Cardiac septum (tissue), 1 donor: ENCODE measurements around the gene BRICD5. TPM values are rescaled to one million over a fixed set of nuclear protein-coding genes. Genes with fewer than 3 reads are reported as not detected.

Source experiments
- DNase-seq: peaks from one replicate; pipeline ENCODE4 v3.0.0-alpha.2; 2020; ENCODE audit warnings: low spot score
- intact Hi-C: fragments of 100-400 bp; cut with DNase I; formaldehyde crosslinking; loops from one replicate; pipeline ENCODE4 v1.14.0; 2022
- total RNA-seq: library from RNA; stranded (reverse); fragmentation: NEBNext Ultra II Directional; extraction: Animal tissue kit (Norgen Biotek cat#: 25700); gene quantifications from one replicate; pipeline ENCODE4 v1.2.1, GENCODE V29; 2021
- donor health status: DM: no; HTN: no; CAD: no.

Gene BRICD5
- total RNA-seq, 1 donor from 2014 or later, result 7.0 TPM

DNA sequence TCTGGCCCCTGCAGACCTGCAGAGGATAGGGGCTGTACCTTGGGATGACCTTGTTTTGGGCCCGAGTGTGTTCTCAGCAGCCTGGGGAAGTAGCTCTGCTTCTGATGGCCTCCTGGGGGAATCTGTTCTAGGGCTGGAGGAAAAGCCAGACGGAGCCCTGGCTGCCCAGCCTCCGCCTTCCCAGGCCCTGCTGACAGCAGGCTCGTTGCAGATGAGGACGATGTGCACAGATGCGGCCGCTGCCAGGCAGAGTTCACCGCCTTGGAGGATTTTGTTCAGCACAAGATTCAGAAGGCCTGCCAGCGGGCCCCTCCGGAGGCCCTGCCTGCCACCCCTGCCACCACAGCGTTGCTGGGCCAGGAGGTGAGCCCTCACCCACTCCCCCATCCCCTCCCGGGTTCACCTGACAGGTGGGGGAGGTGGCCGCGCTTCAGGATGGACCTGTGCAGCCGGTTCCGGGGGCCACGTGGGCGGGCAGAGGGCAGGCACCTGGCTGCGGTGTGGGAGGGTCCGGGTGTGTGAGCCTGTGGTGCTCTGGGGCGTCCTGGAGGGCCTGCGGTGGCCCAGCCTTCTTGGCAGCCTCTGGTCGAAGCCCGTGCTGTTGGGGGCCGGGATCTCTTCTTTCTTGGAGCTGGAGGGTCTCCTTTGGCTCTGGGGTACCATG lies 17.6 kb upstream of the BRICD5 start:
- intact Hi-C loops, result no loop called here
- no peak for DNase-seq

DNA sequence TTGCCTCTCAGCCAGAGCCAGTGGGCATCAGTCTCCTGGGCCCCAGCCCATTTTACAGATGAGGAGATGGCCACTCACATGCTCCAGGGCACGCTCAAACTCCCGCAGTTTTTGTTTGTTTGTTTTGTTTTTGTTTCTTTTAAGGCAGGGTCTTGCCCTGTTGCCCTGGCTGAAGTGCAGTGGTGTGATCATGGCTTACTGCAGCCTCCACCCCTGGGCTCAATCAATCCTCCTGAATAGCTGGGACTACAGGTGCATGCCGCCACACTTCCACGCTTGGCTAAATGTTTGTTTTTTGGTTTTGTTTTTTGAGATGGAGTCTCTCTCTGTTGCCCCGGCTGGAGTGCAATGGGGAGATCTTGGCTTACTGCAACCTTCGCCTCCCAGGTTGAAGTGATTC lies 16.3 kb upstream of the BRICD5 start:
- no peak for DNase-seq
- intact Hi-C loops, result no loop called here

DNA sequence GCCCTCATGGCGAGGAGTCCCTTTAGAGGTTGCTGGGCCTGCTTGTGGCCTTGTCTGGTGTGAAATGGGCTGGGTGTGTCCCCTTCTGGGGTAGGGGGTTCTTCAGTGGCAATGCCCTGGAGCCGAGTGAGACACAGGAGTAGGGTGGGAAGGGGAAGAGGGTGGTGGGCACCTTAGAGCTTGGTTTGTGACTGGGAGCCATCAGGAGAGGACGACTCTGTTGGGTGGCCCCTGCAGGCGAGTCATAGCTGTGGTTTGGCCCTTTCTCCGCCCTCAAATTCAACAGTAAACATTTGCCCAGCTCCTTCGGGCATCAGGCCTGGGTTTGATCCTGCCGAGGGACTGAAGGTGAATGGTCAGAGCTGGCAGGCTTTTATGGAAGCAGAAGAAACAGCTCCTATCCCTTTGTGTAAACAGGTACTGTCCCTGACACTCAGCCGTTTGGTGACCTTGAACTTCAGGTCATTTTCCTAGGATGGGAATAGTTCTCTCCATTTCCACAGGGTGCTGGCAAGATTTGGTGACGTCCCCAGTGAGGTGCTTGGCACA lies 15.7 kb upstream of the BRICD5 start:
- no peak for DNase-seq
- intact Hi-C loops, result no loop called here

DNA sequence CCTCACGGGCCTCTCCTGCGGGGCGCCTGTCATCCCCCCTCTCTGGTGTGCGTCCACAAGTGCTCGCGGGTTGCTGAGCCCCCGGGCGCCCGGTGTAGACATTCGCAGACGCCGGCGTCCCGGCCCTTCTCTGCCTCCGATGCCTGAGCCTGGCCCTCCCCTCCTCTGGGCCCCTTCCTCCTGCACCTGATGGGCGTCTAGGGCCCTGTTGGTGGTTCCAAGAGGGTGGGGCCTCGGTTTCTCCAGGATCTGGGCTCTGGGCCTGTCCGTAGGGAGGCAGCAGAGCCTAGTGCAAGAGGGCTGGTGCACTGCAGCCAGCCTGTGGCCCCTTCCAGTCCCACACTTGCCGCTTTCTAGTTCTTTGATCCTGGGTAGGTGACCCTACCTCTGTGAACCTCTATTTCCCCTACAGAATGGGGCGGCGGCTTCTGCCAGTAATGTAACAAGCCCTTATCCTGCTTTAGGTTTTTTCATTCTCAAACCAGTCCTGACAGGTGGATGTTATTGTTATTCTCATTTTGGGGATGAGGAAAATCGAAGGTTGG lies 13.4 kb upstream of the BRICD5 start:
- DNase-seq, result no peak
- intact Hi-C loops, result no loop called here

DNA sequence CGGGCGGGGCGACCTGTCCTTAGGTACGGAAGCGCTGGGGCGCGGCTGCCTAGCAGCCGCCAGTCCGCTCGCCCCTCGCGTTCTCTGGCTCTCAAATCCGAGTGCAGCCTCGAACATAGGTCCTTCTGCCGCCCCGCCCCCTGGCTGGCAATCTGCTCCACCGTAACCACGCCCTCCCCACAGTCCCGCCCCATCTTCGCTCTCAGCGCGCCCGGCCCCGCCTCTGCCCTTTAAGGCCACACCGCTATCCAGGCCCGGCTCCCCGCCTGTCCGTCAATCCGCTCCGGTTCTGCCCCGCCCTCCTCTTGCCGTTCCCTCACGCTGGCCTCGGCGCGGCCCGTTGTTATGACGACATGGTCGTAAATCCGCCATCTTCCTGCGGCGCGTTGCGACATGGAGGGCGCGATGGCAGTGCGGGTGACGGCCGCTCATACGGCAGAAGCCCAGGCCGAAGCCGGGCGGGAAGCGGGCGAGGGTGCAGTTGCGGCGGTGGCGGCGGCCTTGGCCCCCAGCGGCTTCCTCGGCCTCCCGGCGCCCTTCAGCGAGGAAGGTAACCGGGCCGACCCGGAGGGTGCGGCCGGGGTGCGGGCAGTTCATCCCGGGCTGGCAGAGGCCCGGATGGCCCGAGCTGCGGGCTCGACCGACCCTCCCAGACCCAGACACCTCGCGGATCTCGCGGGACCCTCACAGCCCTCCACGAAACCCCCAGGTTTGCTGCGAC lies 12.7 kb upstream of the BRICD5 start, which contains the start of gene E4F1:
E4F1 (plus strand) TSS at position 371 of the 721 bp plus-strand sequence; CDS start at position 394, 23 bp downstream.
- peak; percentile 100 for DNase-seq
- intact Hi-C loops, result no loop called here

DNA sequence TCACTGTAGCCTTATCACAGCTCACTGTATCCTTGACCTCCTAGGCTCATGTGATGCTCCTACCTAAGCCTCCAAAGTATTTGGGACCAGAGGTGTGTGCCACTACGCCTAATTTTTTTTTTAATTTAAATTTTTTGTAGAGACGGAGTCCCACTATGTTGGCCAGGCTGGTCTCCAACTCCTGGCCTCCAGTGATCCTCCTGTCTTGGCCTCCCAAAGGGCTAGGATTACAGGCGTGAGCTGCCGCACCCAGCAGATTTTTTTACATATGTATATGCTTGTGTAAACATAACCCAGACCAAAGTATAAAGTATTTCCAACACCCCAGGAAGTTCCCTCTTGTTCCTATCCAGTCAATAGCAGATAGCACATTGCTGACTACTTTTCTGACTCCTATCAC lies 5.7 kb upstream of the BRICD5 start:
- no peak for DNase-seq
- intact Hi-C loops, result no loop called here

DNA sequence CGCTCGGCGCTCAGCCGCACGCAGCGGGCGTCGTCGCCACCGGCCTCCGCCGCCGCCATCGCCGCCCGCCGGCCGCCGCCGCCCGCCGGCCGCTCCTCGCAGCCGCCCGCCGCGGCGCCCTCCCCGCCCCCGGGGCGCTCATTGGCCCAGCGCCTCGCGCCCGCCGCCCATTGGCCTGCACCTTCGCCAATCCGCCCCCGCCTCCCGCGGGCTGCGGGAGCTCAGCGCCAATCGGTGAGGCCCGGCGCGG lies 4.0 kb upstream of the BRICD5 start, which contains the start of gene PGP:
PGP (minus strand) TSS at position 122 of the 250 bp plus-strand sequence; CDS start at position 59, 63 bp downstream.
- intact Hi-C loops, result loop anchor here (5.0 kb wide), 1 partner anchor 38 kb away; the partner anchor contains the start of gene ECI1
- DNase-seq, result no peak

DNA sequence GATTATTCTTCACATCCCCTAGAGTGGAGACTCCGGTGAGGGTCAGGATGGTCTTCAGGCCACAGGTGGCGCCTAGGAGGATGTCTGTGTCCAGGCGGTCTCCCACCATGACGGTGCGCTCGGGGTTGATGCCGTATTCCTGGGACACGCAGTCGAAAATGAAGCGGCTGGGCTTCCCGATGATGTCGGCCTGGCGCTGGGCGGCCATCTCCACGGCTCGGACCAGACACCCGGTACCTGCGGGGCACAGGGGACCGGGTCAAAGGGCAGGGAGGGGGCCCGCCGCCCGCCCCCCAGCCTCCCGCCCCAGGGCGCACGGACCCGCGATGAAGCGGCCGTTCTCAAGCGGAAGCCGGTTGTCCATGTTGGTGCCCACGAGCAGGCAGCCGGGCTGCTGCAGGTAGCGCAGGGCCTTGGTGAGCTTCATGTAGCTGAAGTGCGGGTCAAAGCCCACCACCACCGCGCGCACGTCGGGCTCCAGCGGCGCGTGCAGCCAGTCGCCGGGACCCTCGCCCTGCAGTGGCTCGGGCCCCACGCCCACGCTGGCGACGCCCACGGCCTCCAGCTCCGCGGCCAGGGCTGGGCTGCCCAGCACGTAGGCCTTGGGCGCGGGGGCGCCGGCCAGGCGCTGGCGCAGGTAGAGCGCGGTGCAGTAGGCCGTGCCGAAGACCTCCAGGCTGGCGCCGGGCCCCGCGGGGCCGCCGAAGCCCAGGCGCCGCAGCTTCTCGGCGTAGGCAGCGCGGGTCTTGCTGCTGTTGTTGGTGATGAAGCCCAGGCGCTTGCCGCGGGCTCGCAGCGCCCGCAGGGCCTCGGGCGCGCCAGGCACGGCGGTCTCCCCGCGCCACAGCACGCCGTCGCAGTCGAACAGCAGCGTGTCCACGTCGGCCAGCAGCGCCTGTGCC lies 3.4 kb upstream of the BRICD5 start:
- DNase-seq, result no peak
- intact Hi-C loops, result loop anchor here (5.0 kb wide), 1 partner anchor 38 kb away; the partner anchor contains the start of gene ECI1

DNA sequence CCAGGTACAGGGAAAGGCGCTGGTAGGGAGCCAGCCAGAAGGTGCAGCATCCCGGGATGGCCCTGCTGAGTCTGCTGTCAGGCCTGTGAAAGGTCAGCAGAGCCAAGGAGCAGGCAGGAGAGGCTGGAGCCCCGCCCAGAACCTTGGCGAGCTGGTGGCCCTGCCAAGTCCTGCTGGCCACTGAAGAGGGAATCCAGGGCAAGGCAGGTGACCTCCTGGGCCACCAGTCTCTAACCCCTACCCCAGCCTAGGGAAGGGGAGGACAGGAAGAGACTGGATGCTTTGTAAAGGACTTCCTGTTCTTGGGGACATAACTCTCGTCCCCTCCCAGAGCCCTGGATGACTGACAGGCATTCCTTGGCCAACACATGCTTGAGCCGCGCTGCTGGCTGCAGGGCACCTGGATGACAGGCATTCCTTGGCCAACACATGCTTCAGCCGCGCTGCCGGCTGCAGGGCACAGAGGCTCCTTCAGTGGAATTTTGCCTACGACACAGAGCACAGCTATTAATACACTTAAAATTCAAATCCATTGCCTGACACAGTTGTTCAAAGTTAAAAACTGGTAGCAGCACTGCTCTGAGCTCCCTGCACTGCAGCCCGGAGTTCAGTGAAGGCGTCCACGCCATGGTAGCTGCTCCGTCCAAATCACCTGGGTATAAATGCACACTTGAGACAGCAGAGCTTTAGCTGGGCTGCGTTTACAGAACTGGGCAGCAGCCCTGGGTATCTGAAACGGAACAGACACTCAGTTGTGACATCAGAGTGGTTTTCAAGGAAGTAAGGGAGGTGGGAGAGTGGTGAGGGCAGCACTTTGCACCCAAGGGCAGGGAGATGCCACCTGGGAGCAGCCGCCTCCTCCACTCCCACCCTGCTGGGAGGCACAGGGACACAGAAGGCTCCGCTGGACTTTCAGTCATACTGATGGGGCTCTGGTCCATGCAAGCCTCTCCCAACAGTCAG lies 2.0 kb upstream of the BRICD5 start:
- intact Hi-C loops, result loop anchor here (5.0 kb wide), 1 partner anchor 40 kb away; the partner anchor contains the start of gene ECI1
- DNase-seq, result no peak

DNA sequence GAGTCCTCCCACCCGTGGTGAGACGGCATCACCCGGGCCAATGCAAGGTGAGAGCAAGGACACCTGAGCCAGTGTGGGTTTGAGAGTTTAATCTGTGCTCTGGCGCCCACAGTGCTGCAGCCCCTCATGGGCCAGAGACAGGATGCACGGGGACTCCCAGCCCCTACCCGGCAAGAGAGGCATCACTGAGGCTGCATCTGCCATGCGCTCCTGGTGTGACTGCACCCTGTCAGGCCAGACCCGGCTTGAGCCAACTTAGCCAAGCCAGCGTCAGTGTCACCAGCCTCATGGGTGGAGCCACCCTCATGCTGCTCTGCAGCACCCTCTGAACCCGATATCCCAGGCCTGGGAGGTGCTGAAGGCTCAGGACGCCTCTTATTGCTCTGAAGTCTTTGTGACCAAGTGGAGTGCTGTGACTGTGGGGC lies 1.3 kb upstream of the BRICD5 start:
- intact Hi-C loops, result loop anchor here (5.0 kb wide), 1 partner anchor 40 kb away; the partner anchor contains the start of gene ECI1
- DNase-seq, result no peak

DNA sequence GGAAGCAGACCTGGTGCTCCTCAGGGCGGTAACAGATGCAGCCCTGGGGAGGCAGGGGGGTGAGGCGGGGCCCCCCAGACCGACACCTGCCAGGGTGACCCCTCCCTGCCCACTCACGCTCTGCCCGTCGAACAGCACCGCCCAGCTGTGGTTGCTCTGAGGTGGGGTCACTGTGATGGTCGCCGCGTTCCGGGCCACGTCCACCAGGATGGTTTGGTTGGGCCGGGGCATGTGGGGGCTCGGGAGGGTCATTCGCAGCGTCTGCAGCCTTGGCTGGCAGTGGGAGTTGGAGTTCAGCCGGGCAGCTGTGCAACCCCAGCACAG lies 692 bp downstream of the BRICD5 start:
- intact Hi-C loops, result loop anchor here (5.0 kb wide), 1 partner anchor 42 kb away; the partner anchor contains the start of gene ECI1
- no peak for DNase-seq

DNA sequence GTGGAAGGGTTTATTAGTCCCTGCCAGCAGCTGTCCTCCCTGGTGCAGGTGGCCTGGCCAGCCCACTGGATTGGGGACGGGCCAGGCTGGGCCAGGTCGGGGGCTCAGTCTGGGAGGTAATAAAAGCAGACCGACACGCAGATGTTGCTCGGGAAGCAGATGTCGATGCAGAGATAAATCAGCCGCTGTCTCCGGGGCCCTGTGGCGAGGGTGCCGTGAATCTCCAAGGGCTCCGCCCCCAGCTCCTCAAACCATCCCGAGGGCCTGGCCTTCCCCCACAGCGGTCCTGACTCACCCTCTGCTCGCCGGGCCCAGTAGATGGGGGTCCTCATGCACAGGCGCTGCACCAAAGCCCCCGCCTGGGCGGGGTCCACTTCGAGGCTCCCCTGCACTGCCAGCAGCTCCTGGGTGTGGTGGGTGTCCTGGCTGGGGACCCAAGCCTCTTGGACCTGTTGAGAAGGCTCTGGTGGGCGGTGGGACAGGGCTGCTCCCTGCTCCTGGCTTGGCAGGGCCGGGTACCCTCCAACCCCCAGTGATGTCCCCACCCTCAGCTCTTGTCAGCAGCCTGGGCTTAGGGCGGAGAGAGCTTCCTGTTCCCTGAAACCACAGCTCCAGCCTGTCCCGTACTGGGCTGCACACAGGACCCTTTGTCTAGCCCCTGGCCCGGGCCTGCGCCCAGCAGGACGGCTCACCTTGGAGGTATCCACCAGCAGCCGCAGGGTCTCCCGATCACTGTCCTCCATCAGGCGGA lies 1.2 kb downstream of the BRICD5 start:
- no peak for DNase-seq
- intact Hi-C loops, result loop anchor here (5.0 kb wide), 2 partner anchors 43 to 52 kb away; partner anchors contain the start of genes ECI1 and TRAF7

DNA sequence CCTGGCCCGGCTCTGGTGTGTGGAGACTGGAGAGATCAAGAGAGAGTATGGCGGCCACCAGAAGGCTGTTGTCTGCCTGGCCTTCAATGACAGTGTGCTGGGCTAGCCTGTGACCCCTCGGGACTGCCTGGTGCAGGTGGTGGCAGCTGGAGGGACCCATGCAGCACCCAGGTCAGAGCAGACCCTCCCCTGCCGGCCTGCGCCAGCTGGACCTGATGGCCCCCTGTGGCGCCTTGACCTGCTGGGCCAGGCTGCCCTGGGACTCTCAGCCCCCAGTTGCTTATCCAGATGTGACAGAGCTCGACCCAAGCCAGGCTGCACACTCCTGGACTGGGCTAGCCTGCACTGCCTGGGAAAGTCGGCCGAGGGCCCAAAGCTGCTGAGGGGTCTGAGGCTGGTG lies 1.9 kb downstream of the BRICD5 start:
- no peak for DNase-seq
- intact Hi-C loops, result loop anchor here (5.0 kb wide), 1 partner anchor 51 kb away; the partner anchor contains the start of gene TRAF7

DNA sequence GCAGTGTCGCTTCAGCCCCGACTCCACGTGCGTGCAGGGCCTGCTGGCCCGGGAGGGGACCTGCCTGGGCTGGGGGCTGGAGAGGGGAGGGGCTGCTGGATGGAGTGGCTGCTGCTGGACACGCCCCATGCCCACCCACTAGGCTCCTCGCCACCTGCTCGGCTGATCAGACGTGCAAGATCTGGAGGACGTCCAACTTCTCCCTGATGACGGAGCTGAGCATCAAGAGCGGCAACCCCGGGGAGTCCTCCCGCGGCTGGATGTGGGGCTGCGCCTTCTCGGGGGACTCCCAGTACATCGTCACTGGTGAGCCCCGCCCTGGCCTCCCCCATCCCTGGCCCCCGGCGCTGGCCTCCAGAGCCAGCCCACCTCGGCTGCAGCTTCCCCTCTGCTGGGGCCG lies 2.4 kb downstream of the BRICD5 start:
- intact Hi-C loops, result loop anchor here (5.0 kb wide), 1 partner anchor 51 kb away; the partner anchor contains the start of gene TRAF7
- DNase-seq, result no peak

DNA sequence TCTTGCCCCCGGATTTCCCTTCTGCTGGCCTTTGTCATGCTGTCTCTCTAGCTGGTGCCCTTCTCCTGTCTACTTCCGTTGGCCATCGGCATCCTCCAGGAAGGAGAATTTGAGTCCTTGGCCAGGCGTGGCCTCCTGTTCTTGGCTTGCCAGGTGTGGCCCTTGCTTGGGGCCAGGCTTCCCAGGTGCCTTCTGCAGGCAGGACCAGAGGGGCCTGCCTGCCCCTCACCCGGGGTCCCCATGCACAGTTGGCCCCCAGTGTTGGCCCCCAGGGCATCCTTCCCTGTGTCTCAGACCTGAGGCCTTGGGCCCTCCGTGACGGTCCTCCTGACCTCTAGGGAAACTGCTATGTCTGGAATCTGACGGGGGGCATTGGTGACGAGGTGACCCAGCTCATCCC lies 2.8 kb downstream of the BRICD5 start:
- no peak for DNase-seq
- intact Hi-C loops, result loop anchor here (5.0 kb wide), 1 partner anchor 51 kb away; the partner anchor contains the start of gene TRAF7

DNA sequence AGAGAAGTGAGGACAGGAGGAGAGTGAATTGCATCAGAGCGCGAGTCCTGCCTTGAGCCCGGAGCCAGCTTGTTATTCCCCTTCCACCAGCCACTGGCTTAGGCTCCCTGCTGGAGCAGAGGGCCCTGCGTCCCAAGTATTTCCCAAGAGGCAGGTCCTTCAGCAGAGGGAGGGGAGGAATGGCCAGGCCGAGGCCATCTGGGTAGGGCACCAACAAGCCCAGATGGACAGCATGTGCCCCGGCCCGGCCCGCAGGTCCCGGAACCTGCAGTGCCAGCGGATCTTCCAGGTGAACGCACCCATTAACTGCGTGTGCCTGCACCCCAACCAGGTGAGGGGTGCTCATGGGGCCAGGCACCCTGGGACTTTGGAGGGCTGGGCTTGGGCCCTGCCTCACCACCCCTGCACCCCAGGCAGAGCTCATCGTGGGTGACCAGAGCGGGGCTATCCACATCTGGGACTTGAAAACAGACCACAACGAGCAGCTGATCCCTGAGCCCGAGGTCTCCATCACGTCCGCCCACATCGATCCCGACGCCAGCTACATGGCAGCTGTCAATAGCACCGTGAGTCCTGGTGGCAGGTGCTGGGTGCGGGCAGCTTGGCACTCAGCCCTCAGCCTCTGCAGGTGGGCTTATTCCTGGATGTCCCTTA lies 3.8 kb downstream of the BRICD5 start:
- intact Hi-C loops, result loop anchor here (5.0 kb wide), 1 partner anchor 50 kb away; the partner anchor contains the start of gene TRAF7
- no peak for DNase-seq

DNA sequence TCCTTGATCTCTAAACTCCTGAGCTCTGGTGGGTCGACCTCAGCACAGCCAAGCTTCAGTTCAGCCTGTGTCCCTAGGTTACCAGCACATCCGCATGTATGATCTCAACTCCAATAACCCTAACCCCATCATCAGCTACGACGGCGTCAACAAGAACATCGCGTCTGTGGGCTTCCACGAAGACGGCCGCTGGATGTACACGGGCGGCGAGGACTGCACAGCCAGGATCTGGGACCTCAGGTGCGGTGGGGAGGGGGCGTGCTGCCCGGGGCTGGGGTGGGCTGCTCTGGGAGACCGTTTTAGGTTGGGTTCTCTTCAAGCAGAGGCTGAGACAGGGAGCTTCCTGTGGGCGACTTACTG lies 4.3 kb downstream of the BRICD5 start:
- no peak for DNase-seq
- intact Hi-C loops, result loop anchor here (5.0 kb wide), 1 partner anchor 49 kb away; the partner anchor contains the start of gene TRAF7
